Stimulated activated CD8-positive, alpha-beta memory T cell treated with anti-CD3 and anti-CD28 coated beads, Interleukin-4, amount 100 ng/mL, for 1 hour (primary cell): Measurements from ENCODE around the gene MLC1.

Experiments
- DNase-seq, 2 donors: peaks; one replicate each; pipeline ENCODE4 v3.0.0-alpha.2; 2020; ENCODE audit warnings: low read depth in 2 of 2, low spot score in 1 of 2

Gene MLC1

DNA sequence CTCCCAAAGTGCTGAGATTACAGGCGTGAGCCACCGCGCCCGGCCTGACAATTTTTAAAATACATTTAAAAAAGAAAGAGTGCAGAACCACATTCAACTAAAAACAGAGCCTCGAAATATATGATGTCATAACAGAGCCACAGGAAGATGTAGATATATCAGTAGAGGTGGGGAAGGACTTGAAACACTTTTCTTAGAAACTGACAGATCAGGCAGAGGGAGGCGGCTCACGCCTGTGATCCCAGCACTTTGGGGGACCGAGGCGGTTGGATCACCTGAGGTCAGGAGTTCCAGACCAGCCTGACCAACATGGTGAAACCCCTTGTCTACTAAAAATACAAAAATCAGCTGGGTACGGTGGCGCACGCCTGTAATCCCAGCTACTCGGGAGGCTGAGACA, 7.0 kb downstream of the MLC1 start:
- no peak for DNase-seq

DNA sequence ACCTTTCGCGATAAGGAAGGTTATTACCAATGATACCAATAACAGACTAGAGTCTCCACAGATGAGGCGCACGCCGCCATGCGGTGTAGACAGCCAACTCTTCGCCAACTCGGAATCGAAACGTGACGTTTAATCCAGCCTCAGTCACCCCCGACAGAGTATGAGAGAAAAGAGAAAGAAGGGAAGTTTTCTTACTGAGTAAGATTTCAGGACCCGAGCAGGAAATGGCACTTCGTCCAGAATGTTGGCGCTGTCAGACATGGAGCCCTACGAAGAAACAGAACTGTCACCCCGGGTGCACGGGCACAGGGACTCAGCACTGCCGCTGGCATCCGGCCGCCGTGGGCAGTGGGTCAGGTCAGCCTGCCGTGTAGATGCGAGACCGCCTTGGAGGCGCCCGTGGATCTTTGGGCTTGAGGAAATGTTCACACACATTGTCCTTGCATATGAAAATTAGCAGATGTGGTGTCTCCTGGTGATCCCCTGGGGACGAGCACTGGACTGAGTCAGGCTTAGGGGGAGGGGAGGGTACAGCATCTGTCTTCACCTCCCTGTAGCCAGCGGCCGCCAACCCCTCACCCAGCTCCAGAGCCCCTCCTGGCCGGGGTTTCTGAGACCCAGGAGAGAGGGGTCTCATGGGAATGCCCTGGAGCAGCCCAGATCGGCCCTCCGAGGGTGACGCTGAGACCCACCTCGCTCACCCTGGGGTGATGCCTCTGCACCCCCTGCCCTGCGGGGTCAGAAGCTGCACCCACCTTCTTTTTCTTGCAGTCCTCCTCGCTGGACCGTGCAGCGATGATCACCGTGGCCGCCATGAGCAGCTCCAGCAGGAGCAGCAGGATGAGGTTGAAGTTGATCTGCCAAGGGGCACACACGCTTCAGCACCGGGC, 8.3 kb downstream of the MLC1 start:
- no peak for DNase-seq

DNA sequence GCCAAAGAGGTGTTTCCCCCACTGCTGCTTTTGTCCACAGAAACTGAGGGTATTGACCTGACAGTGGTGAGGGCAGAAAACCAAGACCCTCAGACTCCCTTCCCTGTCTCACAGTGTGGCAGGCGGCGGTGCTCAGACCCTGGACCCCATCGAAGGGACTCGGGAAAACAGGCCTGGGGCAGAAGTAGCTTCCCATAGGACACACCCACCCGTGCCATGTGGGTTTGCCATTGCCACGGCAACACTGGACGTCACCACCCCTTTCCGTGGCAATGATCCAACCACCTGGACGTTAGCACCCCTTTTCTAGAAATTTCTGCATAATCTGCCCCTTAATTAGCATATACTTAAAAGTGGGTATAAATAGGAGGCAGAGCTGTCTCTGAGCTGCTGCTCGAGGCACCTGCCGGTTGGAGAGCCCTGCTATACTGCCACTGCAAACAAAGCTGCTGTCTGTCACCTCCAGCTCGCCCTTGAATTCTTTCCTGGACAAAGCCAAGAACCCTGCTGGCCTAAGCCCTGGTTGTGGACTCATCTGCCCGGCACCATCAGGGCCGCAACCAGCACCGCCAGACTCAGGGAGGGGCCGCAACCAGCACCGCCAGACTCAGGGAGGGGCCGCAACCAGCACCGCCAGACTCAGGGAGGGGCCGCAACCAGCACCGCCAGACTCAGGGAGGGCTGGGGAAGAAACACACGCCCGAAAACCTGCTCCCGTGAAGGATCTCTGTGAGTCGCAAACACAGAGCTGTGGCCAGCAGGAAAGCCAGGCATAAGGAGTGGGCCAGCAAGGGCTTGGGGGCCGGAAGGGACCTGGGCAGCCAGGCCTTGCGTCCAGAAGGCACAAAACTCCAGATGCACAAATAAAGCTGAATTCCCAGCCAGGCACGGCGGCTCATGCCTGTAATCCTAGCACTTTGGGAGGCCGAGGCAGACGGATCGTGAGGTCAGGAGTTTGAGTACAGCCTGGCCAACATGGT, 10.4 kb downstream of the MLC1 start:
- no peak for DNase-seq

DNA sequence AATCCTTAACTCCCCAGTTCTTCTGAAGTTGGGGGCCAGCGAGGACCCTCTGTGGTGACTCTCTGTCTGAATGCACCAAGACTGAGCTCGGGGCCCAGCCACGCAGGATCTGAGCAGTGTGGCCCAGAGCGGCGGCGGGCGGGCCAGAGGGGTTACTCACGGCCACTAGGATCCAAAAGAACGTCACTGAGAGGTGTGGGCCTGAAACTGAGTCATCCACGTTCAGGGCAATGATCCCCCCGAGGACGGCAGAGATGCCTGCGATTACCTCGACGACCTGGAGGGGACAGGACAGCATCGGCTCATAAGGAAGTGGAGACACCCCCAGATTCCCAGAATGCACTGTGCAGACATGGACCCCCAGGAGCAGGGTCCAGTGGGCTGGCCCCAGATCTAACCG, 11.2 kb downstream of the MLC1 start:
- DNase-seq, result no peak

DNA sequence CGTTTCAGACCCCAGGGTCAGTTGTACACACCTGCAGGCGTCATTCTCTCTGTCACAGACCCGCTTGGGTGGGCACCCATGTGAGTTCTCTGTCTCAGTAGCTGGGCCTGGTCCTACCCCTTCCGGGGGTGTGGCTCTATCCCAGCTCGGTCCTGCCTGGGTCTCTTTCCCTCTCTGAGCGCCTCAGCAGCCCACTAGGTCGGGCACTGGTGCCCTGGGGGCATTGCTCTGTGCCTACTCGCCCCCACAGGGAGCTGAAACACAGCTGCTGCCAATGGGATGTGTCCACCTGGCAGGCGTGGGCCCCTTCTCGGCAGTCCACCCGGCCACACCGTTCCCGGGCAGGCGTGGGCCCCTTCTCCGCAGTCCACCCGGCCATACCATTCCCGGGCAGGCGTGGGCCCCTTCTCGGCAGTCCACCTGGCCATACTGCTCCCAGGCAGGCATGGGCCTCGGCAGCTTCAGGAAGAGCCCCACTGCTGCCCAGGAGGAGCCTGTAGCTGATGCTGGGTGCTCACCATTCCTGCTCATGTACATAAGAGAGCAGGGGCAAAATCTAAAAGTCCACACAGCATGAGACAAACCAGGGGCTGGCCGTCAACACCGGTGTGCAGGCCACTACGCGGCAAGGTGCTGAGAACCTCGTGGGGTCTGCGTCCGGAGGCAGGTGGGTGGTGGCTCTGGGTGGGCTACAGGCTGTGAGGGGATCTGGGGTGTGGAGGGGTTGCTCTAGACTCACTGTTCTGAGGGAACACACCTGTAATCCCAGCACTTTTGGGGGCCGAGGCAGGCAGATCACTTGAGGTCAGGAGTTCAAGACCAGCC, 12.3 kb downstream of the MLC1 start:
- no peak for DNase-seq

DNA sequence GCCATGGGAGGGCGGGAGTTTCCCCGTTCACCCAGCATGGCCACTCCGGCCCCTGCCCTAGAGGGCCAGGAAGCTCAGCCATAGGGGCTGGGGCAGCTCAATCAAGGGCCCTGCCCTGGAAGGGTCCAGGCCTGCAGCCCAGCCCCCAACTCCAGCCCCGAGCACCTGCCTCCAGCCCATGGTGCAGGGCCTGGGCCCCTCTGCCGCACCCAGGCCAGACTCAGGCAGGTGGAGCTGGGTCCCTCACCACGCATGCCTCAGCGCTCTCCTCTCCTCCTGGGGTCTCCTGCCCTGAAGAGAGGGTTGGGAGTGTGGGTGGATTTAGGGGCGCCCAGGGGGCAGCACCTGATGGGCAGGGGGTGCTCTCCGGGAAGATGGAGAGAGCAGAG, 13.1 kb downstream of the MLC1 start:
- no peak for DNase-seq

DNA sequence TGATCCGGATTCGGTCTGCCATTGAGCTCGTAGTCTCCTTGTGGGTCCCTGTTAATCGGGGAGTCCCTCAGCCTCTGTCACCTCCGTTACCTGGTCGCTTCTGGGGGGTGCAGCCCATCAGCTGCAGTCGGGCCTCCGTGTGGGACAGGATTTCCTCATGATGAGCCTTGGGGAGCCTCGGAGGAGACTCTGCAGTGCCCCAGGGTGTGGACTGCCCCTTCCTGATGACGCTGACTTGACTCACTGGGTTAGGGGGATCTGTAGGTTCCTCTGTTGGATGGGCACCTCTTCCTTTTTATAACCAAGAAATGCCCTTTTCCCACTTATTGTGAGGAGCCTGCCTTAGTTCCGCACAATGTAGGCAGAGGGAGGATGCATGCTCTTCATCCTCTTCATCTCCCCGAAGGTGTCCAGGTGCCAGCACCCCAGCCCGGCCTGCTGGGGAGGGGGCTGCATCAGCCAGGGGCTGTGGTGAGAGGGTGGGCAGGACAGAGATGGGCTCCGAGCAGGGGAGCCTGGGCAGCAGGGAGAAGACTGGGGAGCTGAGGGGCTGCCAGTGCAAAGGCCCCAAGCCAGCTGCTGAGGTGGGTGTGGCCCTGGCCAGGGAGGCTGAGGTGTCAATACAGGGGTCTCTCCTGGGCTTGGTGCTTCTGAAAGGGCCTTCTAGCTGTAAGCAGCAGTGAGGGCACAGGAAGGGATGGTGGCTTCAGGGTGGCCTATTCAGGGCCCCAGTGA, 13.6 kb downstream of the MLC1 start:
- no peak for DNase-seq

DNA sequence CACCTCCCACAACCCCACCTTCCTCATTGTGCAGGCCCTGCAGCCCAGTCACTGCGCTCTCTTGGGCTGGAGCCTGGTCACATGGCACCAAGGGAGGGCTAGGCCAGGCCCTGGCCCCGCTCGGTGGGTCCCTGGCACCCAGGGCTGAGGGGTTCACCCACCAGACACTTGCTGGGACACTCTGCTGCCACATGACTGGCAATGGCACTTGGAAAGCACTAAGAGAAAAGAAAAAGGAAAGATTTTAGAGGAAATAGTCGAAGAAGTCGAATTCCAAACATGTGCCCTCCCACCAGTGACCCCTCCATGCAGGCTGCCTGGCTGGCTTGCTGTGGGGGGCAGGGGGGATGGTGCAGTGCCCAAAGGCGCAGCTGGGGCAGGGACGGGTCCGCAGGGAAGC, 14.9 kb downstream of the MLC1 start:
- DNase-seq, result no peak

DNA sequence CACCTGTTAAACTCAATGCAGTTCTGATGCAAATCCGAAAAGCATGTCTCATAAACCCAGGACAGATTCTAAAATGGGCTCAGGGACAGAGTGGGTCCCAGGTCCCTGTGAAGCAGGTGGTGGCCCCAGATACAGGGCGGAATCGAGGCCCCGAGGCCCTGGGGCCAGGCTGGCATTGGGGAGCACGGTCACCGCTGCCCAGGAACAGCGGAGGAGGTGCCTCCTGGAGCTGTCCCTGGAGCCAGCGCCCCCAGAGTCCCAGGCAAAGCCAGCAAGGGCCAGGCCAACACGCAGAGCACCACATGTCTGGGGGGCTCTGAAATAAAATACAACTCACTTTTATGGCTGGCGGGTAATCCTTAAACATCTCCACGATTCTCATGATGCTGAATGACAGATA, 17.1 kb downstream of the MLC1 start:
- DNase-seq, result no peak

DNA sequence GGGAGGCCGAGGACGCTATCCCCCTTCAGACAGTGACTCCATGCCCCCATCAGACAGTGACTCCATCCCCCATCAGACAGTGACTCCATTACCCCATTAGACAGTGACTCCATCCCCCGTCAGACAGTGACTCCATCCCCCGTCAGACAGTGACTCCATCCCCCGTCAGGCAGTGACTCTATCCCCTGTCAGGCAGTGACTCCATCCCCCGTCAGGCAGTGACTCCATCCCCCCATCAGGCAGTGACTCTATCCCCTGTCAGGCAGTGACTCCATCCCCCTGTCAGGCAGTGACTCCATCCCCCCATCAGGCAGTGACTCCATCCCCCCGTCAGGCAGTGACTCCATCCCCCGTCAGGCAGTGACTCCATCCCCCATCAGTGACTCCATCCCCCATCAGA, 18.0 kb downstream of the MLC1 start:
- DNase-seq, result no peak

DNA sequence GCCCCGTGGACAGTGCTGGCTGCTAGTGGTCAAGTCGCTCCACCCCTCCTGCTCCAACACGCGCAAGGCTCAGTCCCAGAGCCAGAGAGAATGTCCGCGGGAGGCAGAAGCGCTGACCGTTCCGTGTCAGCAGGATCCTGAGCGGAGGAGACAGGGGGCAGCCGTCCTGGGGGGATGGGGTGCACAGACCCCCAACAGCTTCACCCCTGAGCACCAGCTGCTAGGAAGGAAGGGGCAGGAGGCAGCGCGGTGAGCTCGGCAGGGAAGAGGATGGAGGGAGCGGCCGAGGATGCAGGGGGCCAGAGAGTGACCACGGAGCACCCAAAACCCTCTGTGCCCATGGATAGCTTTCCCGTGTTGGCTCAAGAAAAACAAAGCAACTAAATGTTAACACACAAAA, 20.8 kb downstream of the MLC1 start:
- DNase-seq, result no peak

DNA sequence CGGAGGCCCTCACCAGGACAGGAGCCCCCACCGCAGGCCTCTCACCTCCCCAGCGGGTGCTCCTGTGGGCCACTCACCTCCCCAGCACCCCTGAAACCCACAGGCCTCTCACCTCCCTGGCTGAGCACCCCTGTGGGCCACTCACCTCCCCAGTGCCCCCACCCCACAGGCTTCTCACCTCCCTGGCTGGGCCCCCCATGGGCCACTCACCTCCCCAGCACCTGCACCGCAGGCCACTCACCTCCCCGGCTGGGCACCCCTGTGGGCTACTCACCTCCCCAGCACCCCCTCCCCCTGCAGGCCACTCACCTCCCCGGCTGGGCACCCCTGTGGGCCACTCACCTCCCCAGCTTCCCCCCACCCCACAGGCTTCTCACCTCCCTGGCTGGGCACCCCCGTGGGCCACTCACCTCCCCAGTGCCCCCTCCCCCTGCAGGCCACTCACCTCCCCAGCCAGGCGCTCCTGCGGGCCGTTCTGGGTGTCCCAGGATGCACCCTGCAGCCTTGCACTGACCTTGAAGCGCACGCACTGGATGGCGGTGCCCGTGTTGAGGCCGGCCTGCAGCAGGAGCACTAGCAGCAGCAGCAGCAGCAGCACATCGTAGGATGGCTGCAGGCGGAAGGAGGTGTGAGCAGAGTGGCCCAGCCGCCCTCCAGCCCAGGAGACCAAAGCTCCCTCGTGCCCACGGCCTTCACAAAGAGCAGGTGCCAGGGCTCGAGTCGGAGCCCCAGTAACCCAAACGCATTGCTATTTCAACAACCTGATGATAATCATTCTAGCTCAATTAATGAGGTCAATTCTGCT, 21.4 kb downstream of the MLC1 start:
- no peak for DNase-seq

DNA sequence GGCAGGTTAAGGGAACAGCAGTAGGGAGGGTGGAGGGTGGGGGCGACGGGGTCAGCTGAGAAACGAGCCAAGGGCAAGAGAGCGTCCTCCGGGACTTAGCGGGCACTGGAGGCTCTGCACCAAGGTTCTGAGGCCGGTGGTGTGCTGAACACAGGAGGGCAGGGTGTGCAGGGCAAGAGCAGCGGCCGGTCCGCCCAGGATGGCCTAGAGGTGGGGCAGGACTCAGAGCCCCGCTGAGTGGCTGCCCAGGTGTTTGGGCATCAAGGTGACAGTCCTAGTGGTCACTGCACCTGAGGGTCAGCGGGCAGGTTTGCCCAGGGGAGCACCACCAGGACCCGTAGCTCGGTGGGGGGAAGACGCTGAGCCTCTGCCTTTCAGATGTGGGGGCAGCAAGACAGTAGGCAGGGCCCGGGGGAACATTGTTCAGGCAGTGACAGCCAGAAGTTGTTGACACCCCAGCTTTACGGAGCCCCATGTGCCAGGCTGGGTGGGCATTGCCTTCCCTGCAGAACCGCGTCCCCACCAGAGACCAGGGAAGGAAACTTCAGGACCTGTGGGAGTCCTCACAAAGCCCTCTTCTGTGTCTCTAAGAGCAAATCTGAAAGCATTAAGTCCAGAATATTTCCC, 22.6 kb downstream of the MLC1 start:
- DNase-seq, result no peak

DNA sequence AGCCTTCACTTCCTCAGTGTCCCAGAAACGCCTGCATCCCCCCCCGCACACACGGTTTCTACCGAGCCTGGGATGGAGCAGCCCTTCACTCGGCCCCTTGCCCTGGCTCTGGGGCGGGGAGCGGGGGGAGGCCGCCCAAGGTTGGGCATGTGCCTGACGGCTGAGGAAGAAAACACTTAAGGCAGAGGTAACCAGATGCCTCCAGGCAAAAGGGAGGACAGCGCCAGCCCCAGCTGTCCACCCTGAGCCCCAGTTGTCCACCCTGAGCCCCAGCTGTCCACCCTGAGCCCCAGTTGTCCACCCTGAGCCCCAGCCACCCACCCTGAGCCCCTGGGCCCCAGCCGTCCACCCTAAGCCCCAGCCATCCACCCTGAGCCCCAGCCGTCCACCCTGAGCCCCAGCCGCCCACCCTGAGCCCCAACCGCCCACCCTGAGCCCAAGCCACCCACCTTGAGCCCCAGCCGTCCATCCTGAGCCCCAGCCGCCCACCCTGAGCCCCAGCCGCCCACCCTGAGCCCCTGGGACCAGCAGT, 23.3 kb downstream of the MLC1 start:
- no peak for DNase-seq

DNA sequence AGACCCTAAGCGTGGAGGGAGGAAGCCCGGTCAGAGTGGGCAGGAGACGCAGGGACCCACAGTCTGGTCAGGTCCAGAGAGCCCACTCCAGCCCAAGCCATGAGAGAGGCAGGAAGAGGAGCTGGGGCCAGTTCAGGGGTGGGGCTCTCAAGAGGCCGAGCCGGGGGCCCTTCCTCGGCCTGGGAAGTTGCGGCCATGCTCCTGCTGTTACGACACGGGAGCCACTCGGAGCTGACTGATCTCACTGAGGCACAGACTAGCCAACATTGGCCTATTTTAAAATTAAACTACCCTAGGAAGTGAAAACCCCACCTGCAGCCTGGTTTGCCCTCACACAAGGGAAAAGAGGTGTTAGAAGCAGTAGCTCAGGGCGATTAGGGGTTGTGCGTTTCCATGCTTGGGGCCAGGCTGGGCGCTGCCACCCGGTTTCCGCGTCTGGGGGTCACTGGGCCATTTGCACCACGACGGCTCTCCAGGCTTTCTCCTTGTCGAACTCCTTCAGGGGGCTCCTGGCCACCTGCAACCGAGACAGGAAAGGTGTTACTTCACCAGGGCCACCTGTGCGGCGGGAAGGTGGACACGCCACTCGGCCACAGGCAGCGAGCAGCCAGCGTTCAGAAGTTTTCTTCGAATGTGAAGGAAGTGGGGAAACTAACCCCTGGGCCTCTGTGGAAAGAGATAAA, 23.9 kb downstream of the MLC1 start:
- no peak for DNase-seq

DNA sequence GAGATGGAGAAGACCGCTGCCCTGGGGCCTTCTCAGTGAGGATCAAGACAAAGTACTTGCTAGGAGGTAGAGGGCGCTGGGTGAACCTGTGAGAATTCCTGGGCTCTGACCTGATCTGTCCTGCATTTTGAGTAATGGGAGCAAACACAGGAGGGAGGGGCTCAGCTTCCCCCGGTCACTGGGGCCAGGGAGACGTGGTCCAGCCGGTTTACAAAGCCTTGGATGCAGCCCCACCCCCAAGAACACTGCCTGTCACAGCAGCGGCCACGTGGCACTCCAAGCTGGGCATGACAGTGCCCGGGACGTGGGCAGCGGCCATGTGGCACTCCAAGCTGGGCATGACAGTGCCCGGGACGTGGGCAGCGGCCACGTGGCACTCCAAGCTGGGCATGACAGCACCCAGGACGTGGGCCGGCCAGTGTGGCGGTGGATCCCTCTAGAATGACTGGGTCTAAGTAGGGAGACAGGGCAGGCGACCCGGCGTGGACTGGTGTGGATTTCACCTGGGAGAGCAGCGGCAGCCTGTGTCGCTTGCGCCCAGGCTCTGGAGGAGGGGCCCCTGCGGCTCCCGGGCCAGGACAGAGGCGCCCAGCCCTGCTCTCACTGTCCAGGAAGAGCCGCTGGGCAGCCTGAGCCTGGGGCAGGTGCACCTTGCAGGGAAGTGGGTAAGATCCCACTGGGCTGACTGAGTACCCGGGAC, 24.6 kb downstream of the MLC1 start:
- DNase-seq, result no peak

DNA sequence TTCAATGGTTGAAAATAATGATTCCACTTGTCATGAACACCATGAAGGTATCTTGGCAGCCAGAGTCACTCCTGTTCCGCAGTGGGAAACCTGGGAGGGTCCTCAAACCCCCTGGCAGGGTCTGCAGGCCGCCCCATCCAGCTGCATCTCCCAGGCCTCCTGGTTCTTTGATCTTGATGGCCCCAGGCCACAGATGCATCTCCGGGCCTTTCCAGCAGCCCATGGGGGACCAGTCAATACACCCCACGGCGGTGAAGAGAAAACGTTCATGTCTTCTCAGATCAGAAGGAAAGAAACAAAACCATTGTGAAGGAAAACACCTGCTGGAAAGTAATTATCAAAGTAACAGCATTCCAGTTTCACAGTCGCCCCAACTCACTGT, 25.4 kb downstream of the MLC1 start:
- DNase-seq, result no peak
